ENCODE results near the gene ACTN4. TPM values are rescaled to one million over a fixed set of nuclear protein-coding genes. Genes with fewer than 3 reads are reported as not detected.

The ACTN4 gene
- total and polyA plus RNA-seq, 2 donors (not counting 1 experiment from before 2014, with no cell fraction given) = 108 to 164 TPM

DNA sequence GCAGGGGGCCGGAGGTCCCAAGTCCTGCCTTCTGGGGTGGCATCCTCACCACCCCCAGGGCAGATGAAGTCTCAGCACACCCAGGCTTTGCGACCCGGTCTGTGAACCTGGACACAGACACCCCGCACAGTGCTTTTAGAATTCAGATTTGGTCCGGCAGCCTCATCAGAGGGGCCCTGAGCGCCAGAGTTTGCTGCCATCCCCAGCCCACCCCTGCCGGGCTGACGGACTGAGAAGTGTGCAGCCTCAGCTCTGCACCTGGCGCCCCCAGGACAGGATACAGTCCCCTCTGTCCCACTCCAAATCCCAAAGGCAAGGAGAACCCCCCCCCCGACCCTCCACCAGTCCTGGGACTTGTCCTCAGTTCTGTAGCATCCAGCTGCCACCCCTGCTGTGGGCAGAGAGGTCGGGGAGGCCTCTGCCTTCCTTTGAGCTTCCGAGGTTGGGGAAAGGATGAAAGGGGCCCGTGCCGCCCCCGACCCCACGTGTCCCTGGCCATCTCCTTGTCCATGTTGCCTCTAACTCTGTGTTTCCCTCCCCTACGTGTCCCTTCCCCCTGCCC, 79.9 kb downstream of the ACTN4 start:
- POLR2A ChIA-PET = interaction anchor here (0.8 kb wide), 1 partner anchor 170 kb away, joined by 5 read pairs; no protein-coding TSS in a partner anchor
- Mint-ChIP-seq H3K4me1 (peaks cover 4% of the 10 kb centered on the region), H3K27me3 (no peaks in the 10 kb centered on the region), H3K27ac (no peak overlapping the region), H3K4me3 (no peak overlapping the region), H3K9me3 (ENCODE audit: insufficient read depth) (no peaks in the 10 kb centered on the region)
- WGBS (ENCODE audit: insufficient coverage) = 98% methylated on average over 14 of the region's 17 CpGs
- H2AFZ ChIP-seq (ENCODE audit: insufficient read depth, low read depth, low read length, poor library complexity, severe bottlenecking) = no peak overlapping the region
- intact Hi-C loops (cut with micrococcal nuclease) = no loop called here
- peaks cover 0 to 62% of the 10 kb centered on the region in 2 experiments for H3K36me3 ChIP-seq (replicated peaks in 1 of 2; ENCODE audit: control extremely low read depth in 1 of 2, control insufficient read depth in 1 of 2, extremely low read depth in 1 of 2, insufficient read depth in 2 of 2, low read length in 1 of 2)
- no peak for TF ChIP-seq EZH2 (IDR thresholded peaks at IDR 0.05; ENCODE audit: borderline replicate concordance, insufficient read depth, low read depth, low read length, poor library complexity, severe bottlenecking)
- TF ChIP-seq, protein P1, sequence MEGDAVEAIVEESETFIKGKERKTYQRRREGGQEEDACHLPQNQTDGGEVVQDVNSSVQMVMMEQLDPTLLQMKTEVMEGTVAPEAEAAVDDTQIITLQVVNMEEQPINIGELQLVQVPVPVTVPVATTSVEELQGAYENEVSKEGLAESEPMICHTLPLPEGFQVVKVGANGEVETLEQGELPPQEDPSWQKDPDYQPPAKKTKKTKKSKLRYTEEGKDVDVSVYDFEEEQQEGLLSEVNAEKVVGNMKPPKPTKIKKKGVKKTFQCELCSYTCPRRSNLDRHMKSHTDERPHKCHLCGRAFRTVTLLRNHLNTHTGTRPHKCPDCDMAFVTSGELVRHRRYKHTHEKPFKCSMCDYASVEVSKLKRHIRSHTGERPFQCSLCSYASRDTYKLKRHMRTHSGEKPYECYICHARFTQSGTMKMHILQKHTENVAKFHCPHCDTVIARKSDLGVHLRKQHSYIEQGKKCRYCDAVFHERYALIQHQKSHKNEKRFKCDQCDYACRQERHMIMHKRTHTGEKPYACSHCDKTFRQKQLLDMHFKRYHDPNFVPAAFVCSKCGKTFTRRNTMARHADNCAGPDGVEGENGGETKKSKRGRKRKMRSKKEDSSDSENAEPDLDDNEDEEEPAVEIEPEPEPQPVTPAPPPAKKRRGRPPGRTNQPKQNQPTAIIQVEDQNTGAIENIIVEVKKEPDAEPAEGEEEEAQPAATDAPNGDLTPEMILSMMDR (IDR thresholded peaks at IDR 0.05) = no peak
- DNase-seq (no peak), ATAC-seq (ENCODE audit: low read depth) (no peak)
- no peak overlapping the region for H3K27ac ChIP-seq (ENCODE audit: low read length in 2 of 2)
- peaks cover 0 to 5% of the 10 kb centered on the region in 2 donors for H3K4me1 ChIP-seq (ENCODE audit: control insufficient read depth in 2 of 2, insufficient read depth in 2 of 2, low read length in 2 of 2)
- no peak overlapping the region for H3K4me2 ChIP-seq (replicated peaks; ENCODE audit: low read depth, low read length, poor library complexity, severe bottlenecking)
- H4K20me1 ChIP-seq (ENCODE audit: control insufficient read depth, insufficient read depth, low read length, poor library complexity, severe bottlenecking) = no peaks in the 10 kb centered on the region
- no peaks in the 10 kb centered on the region for H3K27me3 ChIP-seq (replicated peaks in 1 of 4; ENCODE audit: control extremely low read depth in 1 of 4, control insufficient read depth in 3 of 4, insufficient read depth in 4 of 4, low read length in 3 of 4)
- no peak overlapping the region for H3K4me3 ChIP-seq (ENCODE audit: control extremely low read depth in 1 of 5, extremely low read depth in 1 of 5, insufficient read depth in 1 of 5, low read depth in 2 of 5, low read length in 4 of 5)
- H3K79me2 ChIP-seq (ENCODE audit: control insufficient read depth, insufficient read depth, low read length) = no peaks in the 10 kb centered on the region
- H3K9ac ChIP-seq (ENCODE audit: low read length) = no peak overlapping the region
- CTCF ChIA-PET = interaction anchor here (7.3 kb wide), 1 partner anchor 203 kb away, joined by 36 read pairs; the partner anchor contains the start of genes MRPS12 and SARS2
- no peaks in the 10 kb centered on the region for H3K9me3 ChIP-seq (ENCODE audit: control extremely low read depth in 1 of 3, control insufficient read depth in 2 of 3, insufficient read depth in 1 of 3, low read length in 2 of 3)

DNA sequence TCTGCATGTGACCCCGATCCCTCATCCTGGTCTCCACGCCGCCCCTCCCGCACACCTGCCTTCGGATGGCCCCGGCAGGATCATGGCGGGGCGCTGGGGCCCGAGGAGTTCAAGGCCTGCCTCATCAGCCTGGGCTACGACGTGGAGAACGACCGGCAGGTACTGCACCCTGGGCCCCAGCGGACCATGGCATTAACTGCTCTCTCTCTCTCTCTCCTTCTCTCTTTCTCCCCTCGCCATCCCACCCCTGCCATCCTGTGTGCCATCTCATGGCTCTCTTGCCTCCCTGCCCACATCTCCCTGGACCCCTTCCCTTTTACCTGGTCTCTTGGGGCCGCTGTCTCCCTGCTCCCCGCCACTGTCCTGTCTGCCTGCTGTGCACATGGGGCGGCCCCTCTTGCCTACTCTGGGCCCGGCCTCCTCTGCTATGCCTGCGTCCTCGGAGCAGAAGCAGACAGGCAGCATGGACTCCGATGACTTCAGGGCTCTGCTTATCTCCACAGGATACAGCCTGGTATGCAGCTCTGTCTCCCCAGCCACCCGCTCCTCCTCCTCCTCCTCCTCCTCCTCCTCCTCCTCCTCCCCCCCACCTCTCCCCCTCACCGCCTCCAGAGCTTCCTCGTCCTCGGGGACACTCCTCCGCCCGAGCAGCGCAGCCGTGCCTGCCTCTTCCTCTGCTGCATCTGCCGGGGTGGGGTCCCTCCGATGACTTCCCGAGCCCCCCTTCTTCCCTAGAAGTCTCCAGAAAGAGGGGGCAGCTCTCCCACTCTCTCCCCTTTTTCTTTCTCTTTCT, 80.6 kb downstream of the ACTN4 start:
- Histone ChIP-seq H3K79me2 (ENCODE audit: control insufficient read depth, insufficient read depth, low read length) (peaks cover 3% of the 10 kb centered on the region), H3K4me3 (ENCODE audit: control extremely low read depth in 1 of 5, extremely low read depth in 1 of 5, insufficient read depth in 1 of 5, low read depth in 2 of 5, low read length in 4 of 5) (no peak overlapping the region), H3K9me3 (ENCODE audit: control extremely low read depth in 1 of 3, control insufficient read depth in 2 of 3, insufficient read depth in 1 of 3, low read length in 2 of 3) (no peaks in the 10 kb centered on the region), H3K9ac (ENCODE audit: low read length) (no peak overlapping the region), H3K4me1 (ENCODE audit: control insufficient read depth in 2 of 2, insufficient read depth in 2 of 2, low read length in 2 of 2) (peaks cover 0 to 5% of the 10 kb centered on the region in 2 donors), H3K27me3 (replicated peaks in 1 of 4; ENCODE audit: control extremely low read depth in 1 of 4, control insufficient read depth in 3 of 4, insufficient read depth in 4 of 4, low read length in 3 of 4) (no peaks in the 10 kb centered on the region), H4K20me1 (ENCODE audit: control insufficient read depth, insufficient read depth, low read length, poor library complexity, severe bottlenecking) (no peaks in the 10 kb centered on the region), H3K27ac (ENCODE audit: low read length in 2 of 2) (no peak overlapping the region), H3K4me2 (replicated peaks; ENCODE audit: low read depth, low read length, poor library complexity, severe bottlenecking) (no peak overlapping the region), H3K36me3 (replicated peaks in 1 of 2; ENCODE audit: control extremely low read depth in 1 of 2, control insufficient read depth in 1 of 2, extremely low read depth in 1 of 2, insufficient read depth in 2 of 2, low read length in 1 of 2) (peaks cover 0 to 56% of the 10 kb centered on the region in 2 experiments), H2AFZ (ENCODE audit: insufficient read depth, low read depth, low read length, poor library complexity, severe bottlenecking) (no peak overlapping the region)
- WGBS (ENCODE audit: insufficient coverage) = 93% methylated on average over 27 of the region's 33 CpGs
- no peaks in the 10 kb centered on the region for H3K27me3 Mint-ChIP-seq
- no peak for DNase-seq
- no peaks in the 10 kb centered on the region for H3K9me3 Mint-ChIP-seq (ENCODE audit: insufficient read depth)
- H3K4me1 Mint-ChIP-seq = peaks cover 5% of the 10 kb centered on the region
- intact Hi-C loops (cut with micrococcal nuclease) = no loop called here
- ChIA-PET POLR2A (interaction anchor here (0.8 kb wide), 1 partner anchor 169 kb away, joined by 5 read pairs; no protein-coding TSS in a partner anchor), CTCF (interaction anchor here (0.6 to 7.3 kb wide), 5 partner anchors 94 to 203 kb away, joined by 3 to 36 read pairs (median 3); partner anchors contain the start of genes MRPS12 and SARS2)
- TF ChIP-seq, protein P1 (IDR thresholded peaks at IDR 0.05) = no peak
- no peak for TF ChIP-seq EZH2 (IDR thresholded peaks at IDR 0.05; ENCODE audit: borderline replicate concordance, insufficient read depth, low read depth, low read length, poor library complexity, severe bottlenecking)
- no peak overlapping the region for H3K4me3 Mint-ChIP-seq
- H3K27ac Mint-ChIP-seq = no peak overlapping the region
- no peak for ATAC-seq (ENCODE audit: low read depth)

Measured in B cell (primary cell).